ENCODE data around the gene ANO9.

GRCh38 chr11:391117-392017 is 50.4 kb downstream of the ANO9 start:
- no peak for TF ChIP-seq EZH2 (IDR thresholded peaks at IDR 0.05; ENCODE audit: borderline replicate concordance, low read length)
- TF ChIP-seq CTCF (conservative IDR thresholded peaks at IDR 0.05 in 1 of 2, IDR thresholded peaks at IDR 0.05 in 1 of 2; ENCODE audit: extremely low read depth in 1 of 2, insufficient read depth in 1 of 2, low read depth in 1 of 2, low read length in 2 of 2): no peak

Measured in mammary epithelial cell (primary cell).